Kidney epithelial cell (primary cell): ENCODE data around the gene SNX14. TPM values are rescaled to one million over a fixed set of nuclear protein-coding genes. Genes with fewer than 3 reads are reported as not detected.
A peak's percentile ranks its signal among the peaks of the same experiment; 100 is the strongest.

ENCODE experiments used
- DNase-seq: peaks from one replicate; pipeline ENCODE4 v3.0.0-alpha.2; 2010; ENCODE audit warnings: low read depth
- H3K27me3 ChIP-seq: 2 replicates; pipeline ENCODE4 v1.6.0; 2011; ENCODE audit warnings: low read length; ENCODE audit not compliant: control insufficient read depth, insufficient read depth
- H3K36me3 ChIP-seq: 2 replicates; pipeline ENCODE4 v1.5.1; 2011; ENCODE audit warnings: low read length; ENCODE audit not compliant: control insufficient read depth, insufficient read depth
- H3K4me3 ChIP-seq: 2 replicates; pipeline ENCODE4 v1.5.1; 2011; ENCODE audit warnings: low read depth, mild to moderate bottlenecking, control low read depth, low read length
- total RNA-seq: library from RNA; depleted of rRNA; stranded (reverse); fragments of >200 nt; gene quantifications from 2 replicates; pipeline ENCODE4 v1.2.3, GENCODE V29; 2015
- TF ChIP-seq, protein P1 (sequence below): IDR thresholded peaks from 2 replicates; pipeline ENCODE4 v1.5.1; 2011; ENCODE audit warnings: mild to moderate bottlenecking, moderate library complexity, low read length, control low read depth, inconsistent platforms; ENCODE audit not compliant: insufficient read depth, poor library complexity, severe bottlenecking

Gene SNX14
- total RNA-seq, 1 donor from 2014 or later, result 110 TPM

- no peak for DNase-seq
- TF ChIP-seq, protein P1, sequence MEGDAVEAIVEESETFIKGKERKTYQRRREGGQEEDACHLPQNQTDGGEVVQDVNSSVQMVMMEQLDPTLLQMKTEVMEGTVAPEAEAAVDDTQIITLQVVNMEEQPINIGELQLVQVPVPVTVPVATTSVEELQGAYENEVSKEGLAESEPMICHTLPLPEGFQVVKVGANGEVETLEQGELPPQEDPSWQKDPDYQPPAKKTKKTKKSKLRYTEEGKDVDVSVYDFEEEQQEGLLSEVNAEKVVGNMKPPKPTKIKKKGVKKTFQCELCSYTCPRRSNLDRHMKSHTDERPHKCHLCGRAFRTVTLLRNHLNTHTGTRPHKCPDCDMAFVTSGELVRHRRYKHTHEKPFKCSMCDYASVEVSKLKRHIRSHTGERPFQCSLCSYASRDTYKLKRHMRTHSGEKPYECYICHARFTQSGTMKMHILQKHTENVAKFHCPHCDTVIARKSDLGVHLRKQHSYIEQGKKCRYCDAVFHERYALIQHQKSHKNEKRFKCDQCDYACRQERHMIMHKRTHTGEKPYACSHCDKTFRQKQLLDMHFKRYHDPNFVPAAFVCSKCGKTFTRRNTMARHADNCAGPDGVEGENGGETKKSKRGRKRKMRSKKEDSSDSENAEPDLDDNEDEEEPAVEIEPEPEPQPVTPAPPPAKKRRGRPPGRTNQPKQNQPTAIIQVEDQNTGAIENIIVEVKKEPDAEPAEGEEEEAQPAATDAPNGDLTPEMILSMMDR, result no peak
- Histone ChIP-seq H3K4me3 (no peak overlapping the region), H3K36me3 (no peaks in the 10 kb centered on the region), H3K27me3 (no peaks in the 10 kb centered on the region)
Observed at GRCh38 chr6:85493389-85493788, 100.3 kb downstream of the SNX14 start.

DNA sequence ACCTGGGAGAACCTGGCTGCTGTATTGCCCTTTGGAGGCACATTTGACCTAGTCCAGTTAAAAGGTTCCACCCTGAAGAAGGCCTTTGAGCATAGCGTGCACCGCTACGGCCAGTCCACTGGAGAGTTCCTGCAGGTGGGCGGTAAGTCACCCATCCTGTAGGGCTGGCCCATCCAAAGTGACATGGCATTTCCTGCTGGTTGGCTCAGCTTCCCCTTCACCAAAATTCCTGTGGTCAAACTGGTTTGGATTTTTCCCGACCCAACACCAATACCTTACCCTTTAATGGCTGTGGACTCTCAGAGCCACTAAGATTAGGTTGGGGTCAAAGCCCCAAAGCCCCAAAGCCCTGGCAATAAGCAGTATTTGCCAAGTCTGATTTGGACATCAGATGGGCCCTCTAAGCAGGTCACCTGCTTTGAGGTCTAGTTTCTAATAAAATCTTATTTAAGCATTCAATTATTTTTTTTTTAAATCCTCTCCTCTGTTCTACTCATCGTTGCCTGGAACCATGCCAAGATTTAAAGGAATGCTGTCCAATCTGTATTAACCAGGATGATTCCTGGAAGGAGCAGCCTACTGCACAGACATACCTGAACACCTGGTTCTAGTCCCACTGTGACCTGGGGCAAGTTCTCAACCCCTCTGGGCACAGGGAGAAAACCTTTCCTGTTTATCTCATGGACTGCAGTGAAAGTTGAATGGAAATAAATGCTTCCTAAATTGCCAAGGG lies 103.0 kb downstream of the SNX14 start:
- H3K4me3 ChIP-seq, result no peak overlapping the region
- H3K27me3 ChIP-seq, result no peaks in the 10 kb centered on the region
- no peaks in the 10 kb centered on the region for H3K36me3 ChIP-seq
- TF ChIP-seq, protein P1, result no peak
- DNase-seq, result no peak

- no peak for DNase-seq
- H3K27me3 ChIP-seq, result no peaks in the 10 kb centered on the region
- H3K36me3 ChIP-seq, result peaks cover 2% of the 10 kb centered on the region
- no peak overlapping the region for H3K4me3 ChIP-seq
- TF ChIP-seq, protein P1, result no peak
Observed at GRCh38 chr6:85484948-85485347, 108.7 kb downstream of the SNX14 start.

- Histone ChIP-seq H3K27me3 (no peaks in the 10 kb centered on the region), H3K4me3 (no peak overlapping the region), H3K36me3 (peaks cover 2% of the 10 kb centered on the region)
- TF ChIP-seq, protein P1, result no peak
- DNase-seq, result no peak
Observed at GRCh38 chr6:85483846-85484245, 109.8 kb downstream of the SNX14 start.

DNA sequence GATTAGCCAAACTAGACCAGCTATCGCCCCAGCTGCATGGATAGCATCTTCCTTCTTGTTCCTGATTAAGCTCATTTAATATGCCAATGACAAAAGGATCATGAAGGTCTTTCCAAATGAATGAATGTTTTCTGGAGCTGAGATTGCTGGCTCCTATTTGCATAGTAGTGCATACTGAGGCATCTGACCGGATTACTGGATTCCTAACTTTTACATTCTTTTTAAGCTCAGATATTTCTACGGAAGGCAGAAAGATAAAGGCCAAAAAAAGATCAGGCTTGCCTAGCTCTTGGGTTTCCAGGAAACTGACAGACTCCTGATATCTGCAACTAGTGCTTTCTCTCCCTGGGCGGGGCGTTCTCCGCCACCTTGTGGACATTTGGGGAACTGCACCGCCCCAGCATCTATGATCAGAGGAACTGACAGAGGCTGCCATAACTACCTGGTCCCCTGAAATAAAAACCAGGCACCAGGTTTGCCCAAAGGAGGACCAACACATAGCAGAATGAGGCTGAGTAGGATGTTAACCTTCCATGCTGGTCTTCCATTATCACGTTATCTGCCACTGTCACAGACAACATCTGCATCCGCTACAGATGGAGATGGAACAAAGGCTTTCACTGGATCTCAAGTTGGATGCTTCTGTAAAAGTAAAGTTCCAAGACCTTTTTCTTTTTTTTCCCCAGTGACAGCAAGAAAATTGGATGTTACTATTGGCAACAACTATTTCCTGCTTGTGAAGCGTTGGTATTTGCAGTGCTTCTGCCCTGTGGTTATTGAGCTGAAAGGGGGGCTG lies 110.6 kb downstream of the SNX14 start:
- TF ChIP-seq, protein P1, result peak; percentile 97
- no peak overlapping the region for H3K4me3 ChIP-seq
- peaks cover 2% of the 10 kb centered on the region for H3K36me3 ChIP-seq
- no peak for DNase-seq
- H3K27me3 ChIP-seq, result no peaks in the 10 kb centered on the region
